ENCODE data around the gene AKAP13.

- TF ChIP-seq POLR2AphosphoS5 (IDR thresholded peaks at IDR 0.05) (no peak), POLR2A (IDR thresholded peaks at IDR 0.05) (no peak), CTCF (IDR thresholded peaks at IDR 0.05) (no peak)
These were observed 331.3 kb downstream of the AKAP13 start for GRCh38 chr15:85711580-85712192.

All from breast epithelium (tissue), 3 donors.